SK-N-SH treated with all-trans-retinoic acid at 6 μM for 48 hours (cell line): ENCODE results near the gene KCNK1.

Experiments used
- ATAC-seq: fragments of 200-7000 bp; cut with Tn5 transposase; 3 replicates; pipeline ENCODE4 v1.9.1; 2020; ENCODE audit warnings: mild to moderate bottlenecking, moderate library complexity
- BACH2 ChIP-seq: fragments of 250-450 bp; sonication (Bioruptor Pico); IDR thresholded peaks from 2 replicates; pipeline ENCODE4 v1.9.0; 2021; ENCODE audit warnings: mild to moderate bottlenecking, borderline replicate concordance
- CREB5 ChIP-seq: fragments of 250-450 bp; sonication (Bioruptor Pico); IDR thresholded peaks from 2 replicates; pipeline ENCODE4 v1.5.1; 2020; ENCODE audit warnings: low read depth, mild to moderate bottlenecking, moderate library complexity
- CSDC2 ChIP-seq: fragments of 250-450 bp; sonication (Bioruptor Pico); IDR thresholded peaks from 2 replicates; pipeline ENCODE4 v1.5.0; 2020; ENCODE audit warnings: mild to moderate bottlenecking, moderate library complexity
- ESRRG ChIP-seq: fragments of 250-450 bp; sonication (Bioruptor Pico); IDR thresholded peaks from 2 replicates; pipeline ENCODE4 v1.6.1; 2021; ENCODE audit warnings: mild to moderate bottlenecking
- GLIS3 ChIP-seq: fragments of 250-450 bp; sonication (Bioruptor Pico); IDR thresholded peaks from 2 replicates; pipeline ENCODE4 v1.5.0; 2020; ENCODE audit warnings: mild to moderate bottlenecking, moderate library complexity
- ISL1 ChIP-seq: fragments of 250-450 bp; sonication (Bioruptor Pico); IDR thresholded peaks from 2 replicates; pipeline ENCODE4 v2.1.2; 2022; ENCODE audit warnings: mild to moderate bottlenecking, moderate library complexity
- OSR1 ChIP-seq: fragments of 250-450 bp; sonication (Bioruptor Pico); IDR thresholded peaks from 2 replicates; pipeline ENCODE4 v1.8.0; 2022; ENCODE audit warnings: moderate library complexity, mild to moderate bottlenecking, inconsistent platforms
- PATZ1 ChIP-seq: fragments of 250-450 bp; sonication (Bioruptor Pico); IDR thresholded peaks from 2 replicates; pipeline ENCODE4 v1.8.0; 2020; ENCODE audit warnings: mild to moderate bottlenecking, moderate library complexity, borderline replicate concordance
- RARB ChIP-seq: fragments of 250-450 bp; sonication (Bioruptor Pico); IDR thresholded peaks from 2 replicates; pipeline ENCODE4 v1.8.0; 2021; ENCODE audit warnings: mild to moderate bottlenecking, moderate library complexity
- SNAI2 ChIP-seq: fragments of 250-450 bp; sonication (Bioruptor Pico); IDR thresholded peaks from 2 replicates; pipeline ENCODE4 v1.5.0; 2020; ENCODE audit warnings: mild to moderate bottlenecking, moderate library complexity
- TOX ChIP-seq: fragments of 250-450 bp; sonication (Bioruptor Pico); IDR thresholded peaks from 2 replicates; pipeline ENCODE4 v1.8.0; 2021; ENCODE audit warnings: mild to moderate bottlenecking, moderate library complexity, borderline replicate concordance
- ZC3H10 ChIP-seq: fragments of 250-450 bp; sonication (Bioruptor Pico); IDR thresholded peaks from 2 replicates; pipeline ENCODE4 v1.5.1; 2021; ENCODE audit warnings: mild to moderate bottlenecking, moderate library complexity
- ZFP30 ChIP-seq: fragments of 450-650 bp; formaldehyde crosslinking; IDR thresholded peaks from 2 replicates; pipeline ENCODE4 v1.5.0; 2022; ENCODE audit warnings: mild to moderate bottlenecking, moderate library complexity
- ZNF565 ChIP-seq: fragments of 450-650 bp; formaldehyde crosslinking; conservative IDR thresholded peaks from 2 replicates; pipeline ENCODE4 v1.5.0; 2020; ENCODE audit warnings: low read depth, mild to moderate bottlenecking, moderate library complexity
- ZNF70 ChIP-seq: fragments of 450-650 bp; formaldehyde crosslinking; IDR thresholded peaks from 2 replicates; pipeline ENCODE4 v1.5.0; 2020; ENCODE audit warnings: mild to moderate bottlenecking, moderate library complexity
- ZNF8 ChIP-seq: fragments of 450-650 bp; formaldehyde crosslinking; IDR thresholded peaks from 2 replicates; pipeline ENCODE4 v1.5.0; 2020; ENCODE audit warnings: mild to moderate bottlenecking, moderate library complexity
- TF ChIP-seq, protein P1 (sequence below): fragments of 250-450 bp; sonication (Bioruptor Pico); IDR thresholded peaks from 2 replicates; pipeline ENCODE4 v1.8.0; 2021; ENCODE audit warnings: low read depth, mild to moderate bottlenecking, moderate library complexity, borderline replicate concordance
- TF ChIP-seq, protein P2 (sequence below): fragments of 250-450 bp; sonication (Bioruptor Pico); IDR thresholded peaks from 2 replicates; pipeline ENCODE4 v1.5.1; 2021; ENCODE audit warnings: mild to moderate bottlenecking, moderate library complexity

KCNK1 gene

GRCh38 chr1:233599542-233600073 lies 14.3 kb upstream of the KCNK1 start:
- ATAC-seq: peak; percentile 26; the same call in 2 of the 3 replicates
- TF ChIP-seq ZNF70: no peak
- no peak for TF ChIP-seq RARB (CRISPR knock-in tag)
- TF ChIP-seq, all 23 proteins: peak for 0

GRCh38 chr1:233600488-233600887 lies 13.4 kb upstream of the KCNK1 start:
- TF ChIP-seq ISL1: no peak
- TF ChIP-seq CSDC2 (CRISPR knock-in tag): no peak
- TF ChIP-seq GLIS3 (CRISPR knock-in tag): no peak
- TF ChIP-seq, protein P1, sequence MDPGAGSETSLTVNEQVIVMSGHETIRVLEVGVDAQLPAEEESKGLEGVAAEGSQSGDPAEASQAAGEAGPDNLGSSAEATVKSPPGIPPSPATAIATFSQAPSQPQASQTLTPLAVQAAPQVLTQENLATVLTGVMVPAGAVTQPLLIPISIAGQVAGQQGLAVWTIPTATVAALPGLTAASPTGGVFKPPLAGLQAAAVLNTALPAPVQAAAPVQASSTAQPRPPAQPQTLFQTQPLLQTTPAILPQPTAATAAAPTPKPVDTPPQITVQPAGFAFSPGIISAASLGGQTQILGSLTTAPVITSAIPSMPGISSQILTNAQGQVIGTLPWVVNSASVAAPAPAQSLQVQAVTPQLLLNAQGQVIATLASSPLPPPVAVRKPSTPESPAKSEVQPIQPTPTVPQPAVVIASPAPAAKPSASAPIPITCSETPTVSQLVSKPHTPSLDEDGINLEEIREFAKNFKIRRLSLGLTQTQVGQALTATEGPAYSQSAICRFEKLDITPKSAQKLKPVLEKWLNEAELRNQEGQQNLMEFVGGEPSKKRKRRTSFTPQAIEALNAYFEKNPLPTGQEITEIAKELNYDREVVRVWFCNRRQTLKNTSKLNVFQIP (CRISPR knock-in tag): no peak
- TF ChIP-seq BACH2 (CRISPR knock-in tag): no peak
- ATAC-seq: no peak

DNA sequence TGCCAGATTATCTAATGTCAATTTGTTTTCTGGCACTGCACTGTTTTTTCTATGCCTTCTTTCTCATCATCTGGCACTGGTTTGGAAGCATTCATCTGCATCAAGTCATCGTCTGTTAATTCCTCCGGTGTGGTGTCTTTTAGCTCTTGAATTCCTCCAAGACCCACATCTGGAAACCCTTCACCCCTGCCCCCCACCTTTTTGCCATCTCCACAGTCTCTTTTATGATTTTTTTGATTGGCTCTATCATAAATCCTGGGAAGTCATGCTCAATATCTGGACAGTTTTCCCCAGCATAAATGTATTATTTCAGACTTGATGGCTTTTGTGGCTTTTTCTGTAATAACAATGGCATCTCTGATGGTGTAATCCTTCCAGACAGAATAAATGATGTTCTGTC lies 10.4 kb upstream of the KCNK1 start:
- ATAC-seq: no peak
- TF ChIP-seq TOX (CRISPR knock-in tag): no peak
- no peak for TF ChIP-seq PATZ1 (CRISPR knock-in tag)
- no peak for TF ChIP-seq ZNF8 (CRISPR knock-in tag)
- no peak for TF ChIP-seq ZFP30 (CRISPR knock-in tag)
- TF ChIP-seq ESRRG (CRISPR knock-in tag): no peak
- no peak for TF ChIP-seq SNAI2 (CRISPR knock-in tag)
- TF ChIP-seq, protein P1 (CRISPR knock-in tag): no peak
- no peak for TF ChIP-seq CREB5 (CRISPR knock-in tag)
- no peak for TF ChIP-seq RARB (CRISPR knock-in tag)
- TF ChIP-seq, all 23 proteins: peak for 0

DNA sequence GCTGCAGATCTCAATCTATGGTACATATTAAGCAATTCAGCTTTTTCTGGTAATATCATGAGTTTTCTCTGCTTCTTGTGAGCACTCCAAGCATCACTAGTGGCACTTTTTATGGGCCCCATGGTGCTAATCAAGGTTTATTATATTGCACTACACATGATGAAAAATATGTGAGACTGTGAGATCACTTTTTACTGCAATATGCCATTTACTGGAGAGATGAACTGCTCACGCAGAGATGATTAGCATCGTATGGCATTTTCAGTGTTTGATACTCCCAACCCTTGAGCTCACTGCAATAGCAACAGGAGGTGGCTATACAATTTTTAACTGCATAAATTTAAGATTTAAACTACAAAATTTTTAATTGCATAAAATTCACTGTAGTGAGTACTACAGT lies 8.7 kb upstream of the KCNK1 start:
- no peak for TF ChIP-seq CSDC2 (CRISPR knock-in tag)
- no peak for TF ChIP-seq ZC3H10 (CRISPR knock-in tag)
- TF ChIP-seq OSR1 (CRISPR knock-in tag): no peak
- no peak for TF ChIP-seq ESRRG (CRISPR knock-in tag)
- no peak for TF ChIP-seq SNAI2 (CRISPR knock-in tag)
- no peak for TF ChIP-seq ZNF8 (CRISPR knock-in tag)
- TF ChIP-seq, protein P2, sequence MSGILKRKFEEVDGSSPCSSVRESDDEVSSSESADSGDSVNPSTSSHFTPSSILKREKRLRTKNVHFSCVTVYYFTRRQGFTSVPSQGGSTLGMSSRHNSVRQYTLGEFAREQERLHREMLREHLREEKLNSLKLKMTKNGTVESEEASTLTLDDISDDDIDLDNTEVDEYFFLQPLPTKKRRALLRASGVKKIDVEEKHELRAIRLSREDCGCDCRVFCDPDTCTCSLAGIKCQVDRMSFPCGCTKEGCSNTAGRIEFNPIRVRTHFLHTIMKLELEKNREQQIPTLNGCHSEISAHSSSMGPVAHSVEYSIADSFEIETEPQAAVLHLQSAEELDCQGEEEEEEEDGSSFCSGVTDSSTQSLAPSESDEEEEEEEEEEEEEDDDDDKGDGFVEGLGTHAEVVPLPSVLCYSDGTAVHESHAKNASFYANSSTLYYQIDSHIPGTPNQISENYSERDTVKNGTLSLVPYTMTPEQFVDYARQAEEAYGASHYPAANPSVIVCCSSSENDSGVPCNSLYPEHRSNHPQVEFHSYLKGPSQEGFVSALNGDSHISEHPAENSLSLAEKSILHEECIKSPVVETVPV: no peak
- no peak for TF ChIP-seq ZFP30 (CRISPR knock-in tag)
- no peak for TF ChIP-seq CREB5 (CRISPR knock-in tag)
- TF ChIP-seq ZNF565: no peak
- ATAC-seq: no peak
